ENCODE results near the gene FASN. TPM values are rescaled to one million over a fixed set of nuclear protein-coding genes. Genes with fewer than 3 reads are reported as not detected.

The FASN gene
- total RNA-seq, 3 donors from 2014 or later, result 87.2 to 115 (median 102) TPM

DNA sequence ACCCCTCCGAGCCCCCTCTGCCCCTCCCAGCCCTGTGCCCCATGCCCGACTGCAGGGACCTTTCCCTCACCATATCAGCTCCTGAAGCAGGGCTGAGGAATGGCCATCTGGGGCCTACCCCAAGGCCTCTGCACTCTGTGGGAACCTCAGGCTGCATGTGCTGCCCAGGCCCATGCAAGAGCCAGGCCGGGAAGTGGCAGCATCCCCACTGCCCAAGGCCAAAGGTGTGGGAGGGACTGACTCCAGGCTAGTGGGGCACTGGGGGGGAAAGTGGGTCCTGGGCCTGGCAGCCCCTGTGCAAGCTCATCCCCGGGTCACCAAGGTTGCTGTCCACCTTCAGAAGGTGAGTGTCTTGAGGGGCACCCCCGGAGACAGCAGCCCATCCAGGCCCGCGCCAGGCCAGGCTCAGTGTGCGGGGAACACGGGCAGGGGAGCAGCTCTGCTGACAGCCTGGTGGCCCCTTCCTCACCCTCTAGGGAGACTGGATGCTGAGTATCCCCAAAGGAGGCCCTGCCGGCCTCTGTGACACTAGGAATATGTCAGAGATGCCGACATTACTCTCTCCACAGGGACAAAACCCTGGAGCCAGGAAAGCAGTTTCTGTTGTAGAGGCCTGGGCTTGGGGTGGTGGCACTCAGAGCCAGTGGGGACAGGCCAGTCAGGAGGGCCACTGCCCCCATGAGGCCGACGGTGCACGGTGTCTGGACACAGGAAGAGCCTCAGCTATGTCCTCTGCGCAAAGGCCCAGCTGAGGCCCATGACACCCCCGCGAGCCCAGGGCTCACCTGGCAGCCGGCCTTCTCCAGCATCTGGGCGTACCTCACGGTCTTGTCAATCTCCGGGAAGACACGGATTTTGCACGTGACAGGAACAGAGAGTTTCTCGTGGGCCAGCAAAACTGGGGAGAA lies 35.7 kb downstream of the FASN start:
- H3K4me3 ChIP-seq, result no peak overlapping the region
- TF ChIP-seq CTCF (IDR thresholded peaks at IDR 0.05), result no peak
- peaks cover 16% of the 10 kb centered on the region for H3K4me1 ChIP-seq (ENCODE audit: low read depth)
- H3K36me3 ChIP-seq (ENCODE audit: low read depth), result no peaks in the 10 kb centered on the region
- H3K9me3 ChIP-seq, result no peaks in the 10 kb centered on the region
- no peak for DNase-seq
- no peak for ATAC-seq
- intact Hi-C loops (cut with DNase I, micrococcal nuclease), result no loop called here

- Histone ChIP-seq H3K36me3 (ENCODE audit: low read depth) (no peaks in the 10 kb centered on the region), H3K9me3 (no peaks in the 10 kb centered on the region), H3K4me1 (ENCODE audit: low read depth) (peaks cover 14% of the 10 kb centered on the region), H3K4me3 (no peak overlapping the region)
- ATAC-seq (no peak), DNase-seq (peak in 1 of 3 donors; percentile 47)
- TF ChIP-seq CTCF (IDR thresholded peaks at IDR 0.05), result no peak
- intact Hi-C loops (cut with DNase I, micrococcal nuclease), result no loop called here
These were observed 36.8 kb downstream of the FASN start for GRCh38 chr17:82061047-82061925.

DNA sequence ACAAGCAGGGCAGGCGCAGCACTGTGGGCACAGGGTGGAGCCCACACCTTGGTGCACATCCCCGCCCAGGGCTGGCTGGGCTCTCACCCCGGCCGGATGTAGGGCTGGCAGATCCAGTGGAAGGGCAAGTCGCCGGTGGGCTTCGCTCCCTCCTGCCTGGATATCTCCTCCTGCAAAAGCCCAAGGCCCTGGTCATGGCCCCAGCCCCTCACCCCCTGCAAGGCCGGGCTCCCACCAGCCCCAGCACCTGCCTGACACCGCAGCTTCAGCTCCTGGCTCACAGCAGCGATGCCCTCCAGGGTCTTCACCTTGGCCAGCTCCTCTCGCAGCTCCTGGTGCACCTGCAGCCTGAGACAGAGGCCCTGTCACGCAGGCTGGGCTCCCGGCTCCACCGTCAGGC lies 37.4 kb downstream of the FASN start:
- no peak for TF ChIP-seq CTCF (IDR thresholded peaks at IDR 0.05)
- no peak for ATAC-seq
- DNase-seq, result peak in 1 of 3 donors; percentile 50
- intact Hi-C loops (cut with DNase I, micrococcal nuclease), result no loop called here
- Histone ChIP-seq H3K36me3 (ENCODE audit: low read depth) (no peaks in the 10 kb centered on the region), H3K4me3 (no peak overlapping the region), H3K9me3 (no peaks in the 10 kb centered on the region), H3K4me1 (ENCODE audit: low read depth) (peaks cover 10% of the 10 kb centered on the region)

DNA sequence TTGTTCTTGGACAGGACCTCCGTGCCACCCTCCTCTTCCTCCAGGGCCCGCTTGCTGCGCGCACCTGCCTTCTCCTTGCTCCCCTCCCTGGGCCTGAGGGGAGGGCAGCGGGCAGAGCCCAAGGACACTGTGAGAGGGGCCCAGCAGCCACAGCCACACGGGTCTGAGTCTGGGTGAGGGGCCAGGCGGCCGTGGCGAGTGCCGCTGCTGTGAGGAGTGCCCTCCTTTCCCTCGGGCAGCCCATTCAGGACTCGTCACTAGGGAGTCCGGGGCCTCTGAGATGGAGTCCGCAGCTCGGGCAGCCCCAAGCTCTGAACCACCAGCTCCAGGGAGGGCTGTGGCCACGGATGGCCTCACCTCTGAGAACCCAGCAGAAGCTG lies 38.0 kb downstream of the FASN start:
- no peaks in the 10 kb centered on the region for H3K9me3 ChIP-seq
- TF ChIP-seq CTCF (IDR thresholded peaks at IDR 0.05), result no peak
- peaks cover 10% of the 10 kb centered on the region for H3K4me1 ChIP-seq (ENCODE audit: low read depth)
- ATAC-seq (no peak), DNase-seq (peak in 1 of 3 donors; percentile 41)
- H3K4me3 ChIP-seq, result no peak overlapping the region
- intact Hi-C loops (cut with DNase I, micrococcal nuclease), result no loop called here
- H3K36me3 ChIP-seq (ENCODE audit: low read depth), result no peaks in the 10 kb centered on the region

DNA sequence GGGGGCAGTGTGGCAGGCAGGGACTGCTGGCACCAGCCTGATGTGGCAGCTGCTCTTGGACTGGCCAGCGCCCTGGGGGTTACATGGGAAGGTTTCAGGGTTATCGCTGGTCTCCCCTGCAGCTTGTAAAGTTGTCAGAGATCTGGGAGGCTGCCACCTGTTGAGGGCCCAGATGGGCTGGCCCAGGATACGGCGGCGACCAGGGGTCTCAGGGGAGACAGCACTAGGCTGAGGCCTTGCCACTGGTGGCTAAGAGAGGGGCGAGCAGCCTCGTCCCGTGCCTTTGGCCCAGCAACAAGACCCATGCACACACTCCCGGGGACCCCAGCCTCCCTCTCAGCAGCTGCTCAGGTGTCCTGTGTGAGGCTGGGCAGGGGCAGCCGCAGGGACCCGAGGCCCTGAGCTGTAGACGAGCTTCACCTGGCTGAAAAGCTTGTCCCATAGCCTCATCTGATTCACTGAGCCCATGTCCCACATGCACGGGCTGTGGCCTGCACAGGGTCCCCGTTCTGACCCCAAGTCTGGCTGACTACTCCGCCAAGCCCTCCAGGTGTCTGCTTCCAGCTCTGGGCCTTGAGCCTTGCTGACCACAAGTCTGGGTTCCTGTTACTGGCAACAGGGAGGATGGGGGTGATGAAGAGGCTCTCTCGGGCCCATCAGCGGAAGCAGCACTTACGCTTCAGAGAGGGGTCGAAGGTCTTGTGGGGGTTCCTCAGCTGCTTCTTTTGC lies 38.6 kb downstream of the FASN start:
- TF ChIP-seq CTCF (IDR thresholded peaks at IDR 0.05), result no peak
- no peak for ATAC-seq
- intact Hi-C loops (cut with DNase I, micrococcal nuclease), result no loop called here
- DNase-seq, result peak in 1 of 3 donors; percentile 43
- no peak overlapping the region for H3K4me3 ChIP-seq
- peaks cover 5% of the 10 kb centered on the region for H3K4me1 ChIP-seq (ENCODE audit: low read depth)
- no peaks in the 10 kb centered on the region for H3K9me3 ChIP-seq
- H3K36me3 ChIP-seq (ENCODE audit: low read depth), result no peaks in the 10 kb centered on the region

All from mucosa of descending colon (tissue), 3 donors.